Activated CD4-positive, alpha-beta T cell treated with anti-CD3 and anti-CD28 coated beads, Interleukin-2, amount 50 U/mL, for 1 hour (primary cell): ENCODE data around the gene GNB2.
"Not testable (repeated sequence)": the region's sequence is repeated elsewhere in the genome, so short reads cannot be mapped to it uniquely, and the experiment has no call there.

Source experiments
- DNase-seq: peaks from one replicate; pipeline ENCODE4 v3.0.0-alpha.2; 2020

GNB2 gene

DNA sequence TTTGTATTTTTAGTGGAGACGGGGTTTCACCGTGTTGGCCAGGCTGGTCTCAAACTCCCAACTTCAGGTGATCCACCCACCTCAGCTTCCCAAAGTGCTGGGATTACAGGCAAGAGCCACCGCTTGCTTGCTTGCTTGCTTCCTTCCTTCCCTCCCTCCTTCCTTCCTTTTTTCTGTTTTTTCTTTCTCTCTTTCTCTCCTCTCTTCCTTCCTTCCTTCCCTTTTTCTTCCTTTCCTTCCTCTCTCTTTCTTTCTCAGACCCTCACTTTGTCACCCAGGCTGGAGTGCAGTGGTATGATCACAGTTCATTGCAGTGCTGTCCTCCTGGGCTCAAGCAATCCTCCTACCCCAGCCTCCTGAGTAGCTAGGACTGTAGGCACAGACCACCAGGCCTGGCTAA lies 27.5 kb downstream of the GNB2 start:
- DNase-seq = not testable (repeated sequence)

DNA sequence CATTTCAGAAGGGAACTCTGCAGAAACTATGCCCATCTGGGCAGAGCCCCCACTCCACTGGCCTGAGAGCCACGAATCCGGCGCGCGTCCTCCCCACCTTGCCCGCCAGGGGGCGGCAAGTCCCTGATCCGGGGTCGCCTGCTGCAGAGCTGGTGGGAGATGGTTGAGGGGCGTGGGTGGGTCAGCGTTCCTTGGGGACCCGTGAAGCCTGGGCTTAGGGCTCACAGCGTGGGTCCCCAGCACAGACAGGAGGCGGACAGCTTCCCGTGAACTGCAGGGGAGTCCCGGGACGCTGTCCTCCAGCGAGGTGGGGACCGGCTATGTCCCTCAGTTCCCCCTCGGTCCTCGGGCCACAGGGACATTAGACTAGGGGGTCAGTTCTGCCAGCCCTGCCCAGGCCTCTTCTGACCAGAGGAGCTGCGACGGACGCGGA lies 31.8 kb downstream of the GNB2 start:
- peak; percentile 72 for DNase-seq

DNA sequence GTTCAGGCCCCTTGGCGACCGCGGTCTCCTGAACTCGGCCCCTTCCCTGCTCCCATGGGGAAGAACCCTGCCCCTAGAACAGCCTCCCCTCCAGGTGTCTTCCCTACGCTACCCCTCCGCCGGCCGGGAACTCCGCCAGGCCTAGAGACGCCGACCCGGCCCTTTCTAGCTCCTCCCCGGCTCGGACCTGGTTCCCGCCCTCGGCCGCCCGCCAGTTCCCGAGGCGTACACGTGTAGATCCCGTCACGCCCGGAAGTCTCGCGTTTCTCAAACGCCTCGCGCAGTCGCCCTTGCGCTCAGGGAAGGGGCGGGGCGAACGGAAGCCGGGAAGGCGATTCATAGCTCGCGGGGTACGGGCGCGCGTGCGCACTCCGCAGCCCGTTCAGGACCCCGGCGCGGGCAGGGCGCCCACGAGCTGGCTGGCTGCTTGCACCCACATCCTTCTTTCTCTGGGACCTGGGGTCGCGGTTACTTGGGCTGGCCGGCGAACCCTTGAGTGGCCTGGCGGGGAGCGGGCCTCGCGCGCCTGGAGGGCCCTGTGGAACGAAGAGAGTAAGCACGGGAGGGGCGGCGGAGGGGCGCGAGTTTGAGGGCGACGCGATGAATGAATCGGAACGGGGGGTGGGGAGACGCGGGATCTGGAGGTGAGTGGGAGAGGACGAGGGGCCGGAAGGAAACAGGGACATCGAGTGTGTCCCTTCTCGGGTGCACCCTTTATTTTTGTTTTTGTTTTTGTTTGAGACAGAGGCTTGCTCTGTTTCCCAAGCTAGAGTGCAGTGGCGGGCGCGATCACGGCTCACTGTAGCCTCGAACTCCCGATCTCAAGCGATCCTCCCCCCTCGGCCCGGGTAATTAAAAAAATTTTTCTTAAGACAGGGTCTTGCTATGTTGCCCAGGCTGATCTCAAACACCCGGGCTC lies 32.5 kb downstream of the GNB2 start, which contains the start of gene POP7:
POP7 (plus strand) TSS at position 369 of the 919 bp plus-strand sequence. CDS start 710 bp downstream, outside the sequence.
- DNase-seq = peak; percentile 98

DNA sequence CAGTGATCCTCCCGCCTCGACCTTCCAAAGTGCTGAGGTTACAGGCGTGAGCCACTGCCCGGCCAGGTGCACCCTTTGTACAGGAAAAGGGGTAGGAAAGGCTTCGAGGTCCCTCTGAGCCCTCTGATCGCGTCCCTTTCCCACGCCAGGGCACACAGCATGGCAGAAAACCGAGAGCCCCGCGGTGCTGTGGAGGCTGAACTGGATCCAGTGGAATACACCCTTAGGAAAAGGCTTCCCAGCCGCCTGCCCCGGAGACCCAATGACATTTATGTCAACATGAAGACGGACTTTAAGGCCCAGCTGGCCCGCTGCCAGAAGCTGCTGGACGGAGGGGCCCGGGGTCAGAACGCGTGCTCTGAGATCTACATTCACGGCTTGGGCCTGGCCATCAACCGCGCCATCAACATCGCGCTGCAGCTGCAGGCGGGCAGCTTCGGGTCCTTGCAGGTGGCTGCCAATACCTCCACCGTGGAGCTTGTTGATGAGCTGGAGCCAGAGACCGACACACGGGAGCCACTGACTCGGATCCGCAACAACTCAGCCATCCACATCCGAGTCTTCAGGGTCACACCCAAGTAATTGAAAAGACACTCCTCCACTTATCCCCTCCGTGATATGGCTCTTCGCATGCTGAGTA lies 33.3 kb downstream of the GNB2 start:
- no peak for DNase-seq

DNA sequence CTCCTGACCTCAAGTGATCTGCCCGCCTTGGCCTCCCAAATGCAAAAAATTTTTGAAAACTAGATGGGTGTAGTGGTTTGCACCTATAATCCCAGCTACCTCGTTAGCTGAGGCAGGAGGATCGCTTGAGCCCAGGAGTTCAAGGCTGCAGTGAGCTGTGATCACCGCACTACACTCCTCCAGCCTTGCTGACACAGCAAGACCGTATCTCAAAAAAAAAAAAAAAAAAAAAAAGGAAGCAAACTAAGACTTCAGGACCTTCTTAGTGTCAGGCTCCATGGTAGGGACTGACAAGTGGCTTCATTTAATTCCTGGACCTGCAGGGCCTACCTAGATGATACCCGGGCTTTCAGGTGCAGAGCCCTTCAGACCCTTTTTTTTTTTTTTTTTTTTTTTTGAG lies 34.9 kb downstream of the GNB2 start:
- no peak for DNase-seq

DNA sequence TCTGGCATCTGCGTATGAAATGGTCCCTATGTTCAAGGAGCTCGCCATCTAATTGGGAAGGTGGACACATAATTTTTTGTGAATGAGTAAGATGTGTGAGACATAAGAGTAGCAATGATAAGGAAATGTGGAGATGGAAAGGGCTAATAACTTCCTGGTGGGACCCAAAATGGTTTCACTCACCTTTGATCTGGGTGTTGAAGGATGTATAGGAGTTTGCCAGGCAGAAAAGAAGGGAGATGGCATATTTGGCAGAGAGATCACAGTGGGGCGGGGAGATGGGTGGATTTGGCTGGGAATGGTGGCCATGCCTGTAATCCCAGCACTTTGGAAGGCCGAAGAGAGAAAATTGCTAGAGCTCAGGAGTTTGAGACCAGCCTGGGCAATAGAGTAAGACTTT lies 36.9 kb downstream of the GNB2 start:
- DNase-seq = no peak

DNA sequence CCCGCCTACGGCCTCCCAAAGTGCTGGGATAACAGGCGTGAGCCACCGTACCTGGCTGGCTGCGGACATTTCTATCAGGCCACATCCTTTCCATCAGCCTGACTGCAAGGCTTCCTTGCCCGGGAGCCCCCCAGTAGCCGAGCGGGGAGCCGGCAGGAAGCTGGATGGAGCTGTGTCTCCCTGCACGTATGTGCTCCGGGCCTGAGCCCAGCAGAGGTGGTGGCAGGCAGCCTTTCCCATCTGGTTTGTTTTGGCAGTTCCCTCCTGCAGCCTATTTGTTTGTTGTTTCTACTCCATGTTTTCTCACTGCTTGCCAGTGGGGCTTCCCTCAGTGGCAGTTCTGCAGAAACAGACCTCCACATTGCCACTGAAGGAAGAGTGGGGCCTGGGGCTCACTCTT lies 37.8 kb downstream of the GNB2 start:
- no peak for DNase-seq

DNA sequence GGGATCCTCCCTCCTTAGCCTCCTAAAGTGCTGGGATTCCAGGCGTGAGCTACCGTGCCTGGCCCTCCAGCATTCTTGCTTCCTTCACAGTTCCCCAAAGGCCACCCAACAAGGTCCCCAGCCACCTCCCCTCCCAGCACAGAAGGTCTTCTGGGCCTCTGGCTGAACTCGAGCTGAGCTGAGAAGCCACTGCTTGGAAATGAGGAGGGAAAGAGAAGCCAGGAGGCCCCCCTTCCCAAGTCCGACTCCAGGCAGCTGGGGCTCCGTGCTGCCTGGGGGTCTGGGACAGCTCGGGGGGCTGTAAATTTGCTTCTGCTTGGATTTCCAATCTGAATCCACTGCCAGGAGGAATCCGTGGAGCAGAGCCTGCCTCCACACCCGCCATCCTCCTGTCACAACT lies 41.2 kb downstream of the GNB2 start:
- no peak for DNase-seq

DNA sequence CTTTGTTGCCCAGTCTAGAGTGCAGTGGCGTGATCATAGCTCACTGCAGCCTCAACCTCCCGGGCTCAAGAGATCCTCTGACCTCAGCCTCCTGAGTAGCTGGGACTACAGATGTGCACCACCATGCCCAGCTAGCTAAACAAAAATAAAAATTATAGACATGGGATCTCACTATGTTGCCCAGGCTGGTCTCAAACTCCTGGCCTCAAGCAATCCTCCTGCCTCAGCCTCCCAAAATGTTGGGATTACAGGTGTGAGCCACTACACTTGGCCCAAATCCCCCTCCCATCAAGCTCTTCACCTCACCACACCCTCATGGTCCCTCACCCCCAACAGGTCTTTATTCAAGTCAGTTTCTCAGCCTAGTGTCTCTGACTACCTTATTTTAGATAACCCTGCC lies 43.5 kb downstream of the GNB2 start:
- DNase-seq = not testable (repeated sequence)

DNA sequence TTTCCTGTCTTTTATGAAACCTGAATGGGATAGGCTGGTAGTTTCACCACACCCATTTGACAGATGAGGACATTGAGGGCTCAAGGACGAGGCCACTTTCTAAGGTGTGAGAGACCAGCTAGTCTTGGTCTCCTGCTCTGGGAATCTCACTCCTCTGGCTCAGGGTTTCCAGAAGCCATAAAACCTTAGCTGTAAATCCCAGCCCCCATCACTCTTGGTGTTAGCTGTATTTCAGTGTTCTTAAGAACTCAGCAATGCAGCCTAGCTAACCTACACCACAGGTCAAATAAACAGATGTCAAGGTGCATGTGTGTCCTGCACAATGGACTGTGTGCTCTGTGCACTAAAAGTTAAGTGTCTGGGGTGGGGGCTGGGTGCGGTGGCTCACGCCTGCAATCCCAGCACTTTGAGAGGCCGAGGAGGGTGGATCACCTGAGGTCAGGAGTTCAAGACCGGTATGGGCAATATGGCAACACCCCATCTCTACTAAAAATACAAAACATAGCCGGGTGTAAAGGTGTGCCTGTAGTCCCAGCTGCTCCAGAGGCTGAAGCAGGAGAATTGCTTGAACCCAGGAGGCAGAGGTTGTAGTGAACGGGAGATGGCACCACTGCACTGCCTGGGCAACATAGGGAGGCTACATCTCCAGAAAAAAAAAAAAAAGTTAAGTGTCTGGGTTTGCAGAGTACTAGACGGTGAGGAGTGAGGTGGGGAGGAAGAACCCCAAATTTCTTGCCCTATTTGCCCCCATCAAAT lies 46.2 kb downstream of the GNB2 start:
- no peak for DNase-seq

DNA sequence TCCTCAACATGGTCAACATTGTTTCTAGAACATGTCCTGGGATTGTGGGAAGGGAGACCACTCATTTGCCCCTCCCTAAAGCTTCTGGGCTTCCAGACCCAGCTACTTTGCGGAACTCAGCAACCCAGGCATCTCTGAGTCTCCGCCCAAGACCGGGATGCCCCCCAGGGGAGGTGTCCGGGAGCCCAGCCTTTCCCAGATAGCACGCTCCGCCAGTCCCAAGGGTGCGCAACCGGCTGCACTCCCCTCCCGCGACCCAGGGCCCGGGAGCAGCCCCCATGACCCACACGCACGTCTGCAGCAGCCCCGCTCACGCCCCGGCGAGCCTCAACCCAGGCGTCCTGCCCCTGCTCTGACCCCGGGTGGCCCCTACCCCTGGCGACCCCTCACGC lies 46.7 kb downstream of the GNB2 start, which contains the start of gene EPO:
EPO (plus strand) TSS at position 190 of the 392 bp plus-strand sequence. CDS start 513 bp downstream, outside the sequence.
- no peak for DNase-seq

DNA sequence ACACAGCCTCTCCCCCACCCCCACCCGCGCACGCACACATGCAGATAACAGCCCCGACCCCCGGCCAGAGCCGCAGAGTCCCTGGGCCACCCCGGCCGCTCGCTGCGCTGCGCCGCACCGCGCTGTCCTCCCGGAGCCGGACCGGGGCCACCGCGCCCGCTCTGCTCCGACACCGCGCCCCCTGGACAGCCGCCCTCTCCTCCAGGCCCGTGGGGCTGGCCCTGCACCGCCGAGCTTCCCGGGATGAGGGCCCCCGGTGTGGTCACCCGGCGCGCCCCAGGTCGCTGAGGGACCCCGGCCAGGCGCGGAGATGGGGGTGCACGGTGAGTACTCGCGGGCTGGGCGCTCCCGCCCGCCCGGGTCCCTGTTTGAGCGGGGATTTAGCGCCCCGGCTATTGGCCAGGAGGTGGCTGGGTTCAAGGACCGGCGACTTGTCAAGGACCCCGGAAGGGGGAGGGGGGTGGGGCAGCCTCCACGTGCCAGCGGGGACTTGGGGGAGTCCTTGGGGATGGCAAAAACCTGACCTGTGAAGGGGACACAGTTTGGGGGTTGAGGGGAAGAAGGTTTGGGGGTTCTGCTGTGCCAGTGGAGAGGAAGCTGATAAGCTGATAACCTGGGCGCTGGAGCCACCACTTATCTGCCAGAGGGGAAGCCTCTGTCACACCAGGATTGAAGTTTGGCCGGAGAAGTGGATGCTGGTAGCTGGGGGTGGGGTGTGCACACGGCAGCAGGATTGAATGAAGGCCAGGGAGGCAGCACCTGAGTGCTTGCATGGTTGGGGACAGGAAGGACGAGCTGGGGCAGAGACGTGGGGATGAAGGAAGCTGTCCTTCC lies 47.3 kb downstream of the GNB2 start:
- DNase-seq = no peak

DNA sequence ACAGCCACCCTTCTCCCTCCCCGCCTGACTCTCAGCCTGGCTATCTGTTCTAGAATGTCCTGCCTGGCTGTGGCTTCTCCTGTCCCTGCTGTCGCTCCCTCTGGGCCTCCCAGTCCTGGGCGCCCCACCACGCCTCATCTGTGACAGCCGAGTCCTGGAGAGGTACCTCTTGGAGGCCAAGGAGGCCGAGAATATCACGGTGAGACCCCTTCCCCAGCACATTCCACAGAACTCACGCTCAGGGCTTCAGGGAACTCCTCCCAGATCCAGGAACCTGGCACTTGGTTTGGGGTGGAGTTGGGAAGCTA lies 47.9 kb downstream of the GNB2 start:
- no peak for DNase-seq

DNA sequence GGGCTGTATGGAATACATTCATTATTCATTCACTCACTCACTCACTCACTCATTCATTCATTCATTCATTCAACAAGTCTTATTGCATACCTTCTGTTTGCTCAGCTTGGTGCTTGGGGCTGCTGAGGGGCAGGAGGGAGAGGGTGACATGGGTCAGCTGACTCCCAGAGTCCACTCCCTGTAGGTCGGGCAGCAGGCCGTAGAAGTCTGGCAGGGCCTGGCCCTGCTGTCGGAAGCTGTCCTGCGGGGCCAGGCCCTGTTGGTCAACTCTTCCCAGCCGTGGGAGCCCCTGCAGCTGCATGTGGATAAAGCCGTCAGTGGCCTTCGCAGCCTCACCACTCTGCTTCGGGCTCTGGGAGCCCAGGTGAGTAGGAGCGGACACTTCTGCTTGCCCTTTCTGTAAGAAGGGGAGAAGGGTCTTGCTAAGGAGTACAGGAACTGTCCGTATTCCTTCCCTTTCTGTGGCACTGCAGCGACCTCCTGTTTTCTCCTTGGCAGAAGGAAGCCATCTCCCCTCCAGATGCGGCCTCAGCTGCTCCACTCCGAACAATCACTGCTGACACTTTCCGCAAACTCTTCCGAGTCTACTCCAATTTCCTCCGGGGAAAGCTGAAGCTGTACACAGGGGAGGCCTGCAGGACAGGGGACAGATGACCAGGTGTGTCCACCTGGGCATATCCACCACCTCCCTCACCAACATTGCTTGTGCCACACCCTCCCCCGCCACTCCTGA lies 49.1 kb downstream of the GNB2 start:
- no peak for DNase-seq

DNA sequence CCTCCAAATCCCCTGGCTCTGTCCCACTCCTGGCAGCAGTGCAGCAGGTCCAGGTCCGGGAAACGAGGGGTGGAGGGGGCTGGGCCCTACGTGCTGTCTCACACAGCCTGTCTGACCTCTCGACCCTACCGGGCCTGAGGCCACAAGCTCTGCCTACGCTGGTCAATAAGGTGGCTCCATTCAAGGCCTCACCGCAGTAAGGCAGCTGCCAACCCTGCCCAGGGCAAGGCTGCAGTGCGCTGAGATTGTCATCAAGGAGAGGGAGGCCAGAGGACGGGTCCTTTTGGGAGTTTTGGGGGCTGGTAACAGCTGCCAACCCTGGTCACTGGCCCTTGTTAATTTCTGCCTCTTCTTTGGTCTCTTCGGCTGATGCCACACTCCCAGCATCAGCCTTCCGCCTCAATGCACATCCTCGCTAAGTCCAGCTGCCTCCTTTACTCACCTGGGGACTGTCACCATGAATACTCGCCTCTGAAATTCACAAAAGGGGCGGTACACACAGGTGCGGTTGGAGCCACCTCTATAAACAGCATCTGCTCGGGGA lies 50.3 kb downstream of the GNB2 start:
- no peak for DNase-seq

DNA sequence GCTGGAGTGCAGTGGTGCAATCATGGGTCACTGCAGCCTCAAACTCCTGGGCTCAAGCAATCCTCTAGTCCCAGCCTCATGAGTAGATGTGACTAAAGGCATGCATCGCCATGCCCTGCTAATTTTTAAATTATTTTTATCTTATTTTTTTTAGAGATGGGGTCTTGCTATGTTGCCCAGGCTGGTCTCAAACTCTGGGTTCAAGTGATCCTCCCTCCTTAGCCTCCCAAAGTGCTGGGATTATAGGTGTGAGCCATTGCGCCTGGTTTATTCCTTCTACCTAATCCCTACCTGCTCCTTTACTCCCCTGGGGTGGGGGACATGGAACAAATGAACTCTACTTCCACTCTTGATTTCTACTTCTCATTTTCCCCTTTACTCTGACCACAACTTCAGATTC lies 50.8 kb downstream of the GNB2 start:
- DNase-seq = not testable (repeated sequence)

DNA sequence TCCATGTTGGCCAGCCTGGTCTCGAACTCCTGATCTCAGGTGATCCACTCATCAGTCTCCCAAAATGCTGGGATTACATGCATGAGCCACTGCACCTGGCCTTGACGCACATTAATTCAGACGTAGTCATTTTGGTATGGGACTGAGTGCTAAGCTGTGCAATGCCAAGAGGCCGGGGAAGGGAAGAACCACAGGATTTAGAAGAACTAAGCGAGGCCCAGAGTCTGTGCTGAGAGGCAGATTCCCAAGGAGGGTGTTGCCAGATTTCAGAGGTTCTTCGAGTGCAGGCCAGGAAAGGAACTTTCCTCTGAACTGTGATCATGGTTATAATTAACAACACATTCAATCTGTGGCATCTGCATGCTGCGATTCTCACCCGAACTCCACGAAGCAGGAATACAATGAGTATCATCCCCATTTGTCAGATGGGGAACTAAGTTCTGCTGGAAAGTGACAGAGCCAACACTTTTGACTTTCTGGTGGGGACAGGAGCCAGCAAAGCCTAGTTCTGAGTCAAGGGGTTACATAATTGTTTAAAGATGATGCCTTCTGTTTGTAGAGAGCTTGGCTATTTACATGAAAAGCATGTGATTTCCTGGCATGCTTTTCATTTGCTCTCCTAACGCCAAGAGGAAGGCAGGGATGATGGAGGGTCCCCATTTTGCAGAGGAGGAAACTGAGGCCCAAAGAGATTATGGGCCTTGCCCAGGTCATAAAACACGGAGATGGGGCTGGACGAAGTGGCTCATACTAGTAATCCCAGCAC lies 53.6 kb downstream of the GNB2 start:
- no peak for DNase-seq

DNA sequence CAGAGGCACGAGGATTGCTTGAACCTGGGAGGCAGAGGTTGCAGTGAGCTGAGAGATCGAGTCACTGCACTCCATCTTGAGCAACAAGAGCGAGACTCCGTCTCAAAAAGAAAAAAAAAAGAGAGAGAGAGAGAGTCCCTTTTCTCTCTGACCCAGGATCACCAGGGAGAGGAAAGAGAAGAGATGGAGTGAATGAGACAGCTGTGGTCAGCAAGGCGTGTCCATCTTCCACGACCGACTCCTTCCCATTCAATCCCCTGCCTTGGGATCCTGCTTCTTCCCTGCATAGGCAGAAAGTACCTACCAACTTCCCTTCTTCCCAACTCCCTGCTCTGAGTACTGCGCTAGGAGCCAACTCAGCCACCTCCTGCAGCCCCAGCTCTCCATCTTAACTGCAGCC lies 54.7 kb downstream of the GNB2 start:
- DNase-seq = no peak
